ENCODE data around the gene CACNA1S.
A peak's percentile ranks its signal among the peaks of the same experiment; 100 is the strongest.

Gene CACNA1S

DNA sequence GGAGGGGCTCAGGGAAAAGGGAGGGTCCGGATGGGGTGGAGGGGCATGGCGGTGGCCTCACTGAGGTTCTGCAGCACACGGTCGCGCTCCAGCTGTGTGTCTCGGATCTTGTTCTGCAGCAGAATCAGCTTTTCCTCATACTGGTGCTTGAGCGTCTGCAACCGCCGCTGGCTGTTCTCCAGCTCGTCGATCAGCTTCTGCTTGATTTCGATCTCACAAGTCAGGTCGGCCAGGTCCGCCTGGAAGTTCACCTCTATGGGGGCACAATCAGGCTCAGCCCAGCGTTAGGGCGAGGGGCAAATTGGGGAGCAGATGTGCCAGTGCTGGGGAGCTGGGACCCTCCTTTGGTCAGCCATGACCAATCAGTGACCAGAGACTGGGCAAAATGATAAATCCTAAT lies 113.9 kb downstream of the CACNA1S start:
- Mint-ChIP-seq H3K27me3 (no peaks in the 10 kb centered on the region), H3K9me3 (no peaks in the 10 kb centered on the region), H3K4me3 (no peak overlapping the region), H3K4me1 (peaks cover 4% of the 10 kb centered on the region), H3K36me3 (peaks cover 17% of the 10 kb centered on the region), H3K27ac (no peak overlapping the region)

DNA sequence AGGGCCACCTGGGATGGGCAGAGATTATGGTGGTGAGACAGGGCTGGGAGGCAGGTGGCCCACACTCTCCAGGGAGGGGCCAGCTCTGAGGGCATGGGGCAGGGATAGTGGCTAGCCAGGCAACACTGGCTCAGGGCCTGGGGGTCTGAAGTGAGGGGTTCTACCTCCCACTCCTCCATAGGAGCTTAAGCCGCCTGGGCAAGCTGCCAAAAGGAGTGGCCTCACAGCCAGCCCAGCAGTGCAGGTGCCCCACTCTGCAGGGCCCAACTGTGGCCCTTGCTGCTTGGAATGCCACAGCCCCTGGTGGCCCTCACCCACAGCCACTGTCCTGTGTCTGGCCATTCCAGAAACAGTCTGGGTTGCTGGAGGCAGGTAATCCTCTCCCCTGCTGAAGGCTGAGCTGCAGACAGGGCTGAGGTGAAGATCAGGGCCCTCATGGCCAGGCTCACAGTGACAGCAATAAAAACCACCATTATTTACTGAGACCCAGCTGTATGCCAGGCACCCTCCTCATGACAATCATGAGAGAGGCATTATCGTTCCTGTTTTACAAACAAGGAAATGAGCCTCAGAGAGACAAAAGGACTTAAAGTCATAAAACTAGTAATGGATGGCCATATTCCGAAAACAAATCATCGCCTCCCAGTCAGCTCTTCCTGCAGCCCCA lies 119.7 kb downstream of the CACNA1S start:
- Mint-ChIP-seq H3K36me3 (peaks cover 7% of the 10 kb centered on the region), H3K4me3 (no peak overlapping the region), H3K4me1 (no peaks in the 10 kb centered on the region), H3K9me3 (no peaks in the 10 kb centered on the region), H3K27ac (no peak overlapping the region), H3K27me3 (no peaks in the 10 kb centered on the region)

DNA sequence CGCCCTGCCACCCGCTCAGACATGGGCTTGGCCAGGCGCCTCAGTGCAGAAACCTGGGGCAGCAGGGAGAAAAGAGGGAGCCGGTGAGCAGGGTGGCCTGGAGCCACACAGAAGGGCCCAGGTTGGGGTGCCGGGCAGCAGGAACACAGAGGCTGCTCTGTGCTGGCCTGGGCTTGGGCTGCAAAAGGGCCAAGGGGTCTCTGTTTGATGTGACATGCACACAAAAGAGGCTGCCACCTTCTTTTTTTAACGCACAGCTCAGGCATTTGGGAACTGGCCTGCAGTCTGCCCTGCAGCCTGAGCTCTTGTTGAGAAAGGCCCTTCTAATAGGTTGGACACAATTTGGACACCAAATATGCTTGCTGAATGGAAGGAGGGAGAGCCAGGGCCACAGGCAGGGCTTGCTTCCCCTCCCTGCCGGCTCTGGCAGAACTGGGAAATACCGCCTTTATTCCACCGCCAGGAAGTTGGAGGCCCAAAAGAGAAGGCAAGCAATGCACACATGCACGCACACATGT lies 121.1 kb downstream of the CACNA1S start:
- Mint-ChIP-seq H3K27ac (no peak overlapping the region), H3K4me1 (no peaks in the 10 kb centered on the region), H3K4me3 (no peak overlapping the region), H3K36me3 (peaks cover 3% of the 10 kb centered on the region), H3K9me3 (no peaks in the 10 kb centered on the region), H3K27me3 (no peaks in the 10 kb centered on the region)

DNA sequence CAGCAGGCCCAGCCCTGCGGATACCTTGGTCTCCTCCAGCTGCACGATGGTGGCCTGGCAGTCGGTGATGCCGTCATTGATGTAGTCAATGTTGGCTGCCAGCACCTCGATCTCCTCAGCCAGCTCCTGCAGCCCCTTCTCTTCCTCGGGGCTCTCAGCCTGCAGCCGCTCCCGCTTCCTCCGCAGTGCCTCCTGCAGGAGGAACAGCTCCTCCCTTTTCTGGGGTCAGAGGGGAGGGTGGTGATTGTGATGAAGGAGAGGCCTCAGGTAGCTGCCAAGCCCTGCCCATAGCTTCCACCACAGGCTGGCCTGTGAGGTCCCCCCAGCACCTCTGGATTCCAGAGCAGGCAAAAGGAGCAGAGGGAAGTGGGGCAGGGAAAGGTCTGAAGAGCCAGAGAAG lies 122.1 kb downstream of the CACNA1S start:
- Mint-ChIP-seq H3K27ac (peak overlapping the region; percentile 17), H3K27me3 (no peaks in the 10 kb centered on the region), H3K9me3 (no peaks in the 10 kb centered on the region), H3K36me3 (peaks cover 2% of the 10 kb centered on the region), H3K4me1 (no peaks in the 10 kb centered on the region), H3K4me3 (no peak overlapping the region)
